ENCODE results near the gene PSG6.
"Not testable (repeated sequence)": the region's sequence is repeated elsewhere in the genome, so short reads cannot be mapped to it uniquely, and the experiment has no call there.

Gene PSG6

GRCh38 chr19:42853231-42853630 lies 64.5 kb downstream of the PSG6 start:
- not testable (repeated sequence) for H3K36me3 ChIP-seq (ENCODE audit: insufficient read depth, low read length); H2AFZ ChIP-seq (ENCODE audit: low read length, unreplicated experiment); H3K4me3 ChIP-seq (ENCODE audit: low read depth, low read length); H3K27me3 ChIP-seq (ENCODE audit: insufficient read depth, low read length); H3K79me2 ChIP-seq (ENCODE audit: control insufficient read depth, insufficient read depth, low read length, unreplicated experiment)
- Histone ChIP-seq H3K4me1 (ENCODE audit: control insufficient read depth, insufficient read depth, low read length, unreplicated experiment) (peaks cover 25% of the 10 kb centered on the region), H3K27ac (ENCODE audit: low read depth, low read length) (peak overlapping the region; percentile 97)

DNA sequence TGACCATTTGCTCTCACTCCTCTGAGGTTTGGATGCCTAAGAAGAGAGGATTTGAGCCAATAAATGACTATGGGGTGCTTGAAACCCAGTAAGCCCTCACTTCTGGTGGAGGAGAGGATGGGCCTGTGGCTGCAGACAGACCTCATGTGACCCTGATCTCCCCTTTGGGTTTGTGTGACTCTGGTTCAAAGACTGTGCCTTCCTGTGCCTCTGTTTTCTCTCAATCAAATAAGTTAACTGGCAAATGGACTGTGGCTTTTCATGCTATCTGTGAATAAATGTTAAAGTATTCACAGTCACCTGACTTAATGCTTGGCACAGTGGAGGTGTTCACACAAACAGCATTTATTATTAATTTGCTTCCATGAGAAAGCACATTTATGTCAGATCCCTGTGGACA lies 64.9 kb downstream of the PSG6 start:
- H3K4me3 ChIP-seq (ENCODE audit: low read depth, low read length); H3K79me2 ChIP-seq (ENCODE audit: control insufficient read depth, insufficient read depth, low read length, unreplicated experiment); H2AFZ ChIP-seq (ENCODE audit: low read length, unreplicated experiment); H3K27me3 ChIP-seq (ENCODE audit: insufficient read depth, low read length); H3K36me3 ChIP-seq (ENCODE audit: insufficient read depth, low read length): not testable (repeated sequence)
- peaks cover 25% of the 10 kb centered on the region for H3K4me1 ChIP-seq (ENCODE audit: control insufficient read depth, insufficient read depth, low read length, unreplicated experiment)
- H3K27ac ChIP-seq (ENCODE audit: low read depth, low read length), result peak overlapping the region; percentile 97

Measured in ACC112 (cell line).